Measurements from ENCODE around the gene ZNF800.

ZNF800 gene

GRCh38 chr7:127346575-127347256 is 45.8 kb downstream of the ZNF800 start:
- DNase-seq: no peak

GRCh38 chr7:127342596-127342995 is 49.9 kb downstream of the ZNF800 start:
- no peak for DNase-seq

- no peak for DNase-seq
These were observed 54.4 kb downstream of the ZNF800 start for GRCh38 chr7:127338122-127338521.

- DNase-seq: no peak
These were observed 54.9 kb downstream of the ZNF800 start for GRCh38 chr7:127337581-127337980.

- no peak for DNase-seq
These were observed 56.0 kb downstream of the ZNF800 start for GRCh38 chr7:127336458-127336857.

GRCh38 chr7:127332880-127333279 is 59.6 kb downstream of the ZNF800 start:
- DNase-seq: no peak

- DNase-seq: no peak
These were observed 62.4 kb downstream of the ZNF800 start for GRCh38 chr7:127330070-127330469.

- DNase-seq: no peak
These were observed 69.5 kb downstream of the ZNF800 start for GRCh38 chr7:127322832-127323493.

GRCh38 chr7:127322351-127322750 is 70.2 kb downstream of the ZNF800 start:
- no peak for DNase-seq

GRCh38 chr7:127320974-127321373 is 71.5 kb downstream of the ZNF800 start:
- no peak for DNase-seq
